ENCODE results near the gene PACSIN2. TPM values are rescaled to one million over a fixed set of nuclear protein-coding genes. Genes with fewer than 3 reads are reported as not detected.
"Not testable (repeated sequence)": the region's sequence is repeated elsewhere in the genome, so short reads cannot be mapped to it uniquely, and the experiment has no call there.

PACSIN2 gene
- total RNA-seq, 5 donors from 2014 or later (not counting 1 experiment from before 2014, with no cell fraction given): 25.9 to 49.0 (median 40.4) TPM

- H3K9me3 Mint-ChIP-seq: no peaks in the 10 kb centered on the region
- H3K4me3 ChIP-seq (ENCODE audit: control insufficient read depth in 1 of 2, extremely low read depth in 1 of 2, low read length in 1 of 2): no peak overlapping the region
- ATAC-seq (replicated peaks in 1 of 4): no peak
- H3K4me1 ChIP-seq (ENCODE audit: control insufficient read depth in 1 of 2, extremely low read depth in 1 of 2, insufficient read depth in 2 of 2, low read length in 2 of 2): peaks cover 2 to 13% of the 10 kb centered on the region in 2 experiments
- H3K27ac Mint-ChIP-seq: no peak overlapping the region
- H3K36me3 ChIP-seq (ENCODE audit: control insufficient read depth in 2 of 2, extremely low read depth in 1 of 2, insufficient read depth in 1 of 2, low read length in 1 of 2): no peaks in the 10 kb centered on the region
- 88% methylated on average over 4 of the region's 4 CpGs for WGBS (ENCODE audit: insufficient coverage)
- no peak overlapping the region for H3K4me3 Mint-ChIP-seq
- no peaks in the 10 kb centered on the region for H3K27me3 ChIP-seq (replicated peaks in 1 of 2; ENCODE audit: control insufficient read depth in 2 of 2, extremely low read depth in 1 of 2, insufficient read depth in 2 of 2, low read length in 1 of 2)
- ChIA-PET POLR2A (no interaction called here), CTCF (interaction anchor here in 1 of 2 donors (1.5 to 1.6 kb wide), 2 partner anchors 11 to 16 kb away, joined by 3 to 4 read pairs; no protein-coding TSS in a partner anchor)
- H3K9me3 ChIP-seq: no peaks in the 10 kb centered on the region
- H3K27me3 Mint-ChIP-seq: no peaks in the 10 kb centered on the region
- no peak for DNase-seq
- peaks cover 24 to 43% (median 41%) of the 10 kb centered on the region in 3 donors for H3K4me1 Mint-ChIP-seq
- H3K27ac ChIP-seq (ENCODE audit: low read length): no peak overlapping the region
- peaks cover 3% of the 10 kb centered on the region for H3K36me3 Mint-ChIP-seq
Observed at GRCh38 chr22:42918500-42918899, 96.4 kb downstream of the PACSIN2 start.

GRCh38 chr22:42917358-42917757 lies 97.6 kb downstream of the PACSIN2 start:
- ATAC-seq (replicated peaks in 1 of 4); H3K36me3 Mint-ChIP-seq; DNase-seq; H3K27me3 Mint-ChIP-seq; CTCF ChIA-PET; H3K36me3 ChIP-seq (ENCODE audit: control insufficient read depth in 2 of 2, extremely low read depth in 1 of 2, insufficient read depth in 1 of 2, low read length in 1 of 2); H3K4me3 ChIP-seq (ENCODE audit: control insufficient read depth in 1 of 2, extremely low read depth in 1 of 2, low read length in 1 of 2); H3K27me3 ChIP-seq (replicated peaks in 1 of 2; ENCODE audit: control insufficient read depth in 2 of 2, extremely low read depth in 1 of 2, insufficient read depth in 2 of 2, low read length in 1 of 2); H3K27ac ChIP-seq (ENCODE audit: low read length); H3K9me3 Mint-ChIP-seq; H3K4me1 ChIP-seq (ENCODE audit: control insufficient read depth in 1 of 2, extremely low read depth in 1 of 2, insufficient read depth in 2 of 2, low read length in 2 of 2); POLR2A ChIA-PET; H3K9me3 ChIP-seq; H3K27ac Mint-ChIP-seq; H3K4me3 Mint-ChIP-seq: not testable (repeated sequence)
- 95% methylated on average over 6 of the region's 6 CpGs for WGBS (ENCODE audit: insufficient coverage)
- H3K4me1 Mint-ChIP-seq: peaks cover 13 to 33% (median 31%) of the 10 kb centered on the region in 3 donors

GRCh38 chr22:42915980-42916765 lies 98.8 kb downstream of the PACSIN2 start:
- H3K9me3 Mint-ChIP-seq: no peaks in the 10 kb centered on the region
- POLR2A ChIA-PET: no interaction called here
- Histone ChIP-seq H3K27me3 (replicated peaks in 1 of 2; ENCODE audit: control insufficient read depth in 2 of 2, extremely low read depth in 1 of 2, insufficient read depth in 2 of 2, low read length in 1 of 2) (no peaks in the 10 kb centered on the region), H3K4me1 (ENCODE audit: control insufficient read depth in 1 of 2, extremely low read depth in 1 of 2, insufficient read depth in 2 of 2, low read length in 2 of 2) (peaks cover 2 to 6% of the 10 kb centered on the region in 2 experiments), H3K27ac (ENCODE audit: low read length) (no peak overlapping the region), H3K9me3 (no peaks in the 10 kb centered on the region), H3K36me3 (ENCODE audit: control insufficient read depth in 2 of 2, extremely low read depth in 1 of 2, insufficient read depth in 1 of 2, low read length in 1 of 2) (peaks cover 0 to 3% of the 10 kb centered on the region in 2 donors), H3K4me3 (ENCODE audit: control insufficient read depth in 1 of 2, extremely low read depth in 1 of 2, low read length in 1 of 2) (no peak overlapping the region)
- no peak for DNase-seq
- peaks cover 10 to 27% (median 25%) of the 10 kb centered on the region in 3 donors for H3K4me1 Mint-ChIP-seq
- H3K4me3 Mint-ChIP-seq: no peak overlapping the region
- ATAC-seq (replicated peaks in 1 of 4): no peak
- CTCF ChIA-PET: no interaction called here
- WGBS (ENCODE audit: insufficient coverage): 91% methylated on average over 12 of the region's 17 CpGs
- no peak overlapping the region for H3K27ac Mint-ChIP-seq
- H3K27me3 Mint-ChIP-seq: no peaks in the 10 kb centered on the region
- H3K36me3 Mint-ChIP-seq: peaks cover 3% of the 10 kb centered on the region

- Mint-ChIP-seq H3K4me1 (peaks cover 5 to 22% (median 20%) of the 10 kb centered on the region in 3 donors), H3K27me3 (no peaks in the 10 kb centered on the region), H3K27ac (no peak overlapping the region), H3K36me3 (no peaks in the 10 kb centered on the region), H3K4me3 (no peak overlapping the region), H3K9me3 (no peaks in the 10 kb centered on the region)
- DNase-seq: no peak
- ChIA-PET POLR2A (no interaction called here), CTCF (no interaction called here)
- ATAC-seq (replicated peaks in 1 of 4): no peak
- H3K9me3 ChIP-seq: no peaks in the 10 kb centered on the region
- no peaks in the 10 kb centered on the region for H3K27me3 ChIP-seq (replicated peaks in 1 of 2; ENCODE audit: control insufficient read depth in 2 of 2, extremely low read depth in 1 of 2, insufficient read depth in 2 of 2, low read length in 1 of 2)
- peaks cover 0 to 6% of the 10 kb centered on the region in 2 experiments for H3K4me1 ChIP-seq (ENCODE audit: control insufficient read depth in 1 of 2, extremely low read depth in 1 of 2, insufficient read depth in 2 of 2, low read length in 2 of 2)
- peaks cover 3 to 11% of the 10 kb centered on the region in 2 donors for H3K36me3 ChIP-seq (ENCODE audit: control insufficient read depth in 2 of 2, extremely low read depth in 1 of 2, insufficient read depth in 1 of 2, low read length in 1 of 2)
- H3K4me3 ChIP-seq (ENCODE audit: control insufficient read depth in 1 of 2, extremely low read depth in 1 of 2, low read length in 1 of 2): no peak overlapping the region
- no peak overlapping the region for H3K27ac ChIP-seq (ENCODE audit: low read length)
- 87% methylated on average over 6 of the region's 6 CpGs for WGBS (ENCODE audit: insufficient coverage)
Observed at GRCh38 chr22:42914511-42915076, 100.4 kb downstream of the PACSIN2 start.

- Mint-ChIP-seq H3K9me3 (no peaks in the 10 kb centered on the region), H3K36me3 (peaks cover 1% of the 10 kb centered on the region), H3K4me1 (peaks cover 5 to 18% (median 15%) of the 10 kb centered on the region in 3 donors), H3K27ac (no peak overlapping the region), H3K4me3 (no peak overlapping the region), H3K27me3 (no peaks in the 10 kb centered on the region)
- DNase-seq (no peak), ATAC-seq (replicated peaks in 1 of 4) (no peak)
- CTCF ChIA-PET: no interaction called here
- Histone ChIP-seq H3K27ac (ENCODE audit: low read length) (no peak overlapping the region), H3K4me1 (ENCODE audit: control insufficient read depth in 1 of 2, extremely low read depth in 1 of 2, insufficient read depth in 2 of 2, low read length in 2 of 2) (peaks cover 0 to 3% of the 10 kb centered on the region in 2 experiments), H3K9me3 (no peaks in the 10 kb centered on the region), H3K36me3 (ENCODE audit: control insufficient read depth in 2 of 2, extremely low read depth in 1 of 2, insufficient read depth in 1 of 2, low read length in 1 of 2) (peaks cover 3 to 17% of the 10 kb centered on the region in 2 donors), H3K4me3 (ENCODE audit: control insufficient read depth in 1 of 2, extremely low read depth in 1 of 2, low read length in 1 of 2) (no peak overlapping the region), H3K27me3 (replicated peaks in 1 of 2; ENCODE audit: control insufficient read depth in 2 of 2, extremely low read depth in 1 of 2, insufficient read depth in 2 of 2, low read length in 1 of 2) (no peaks in the 10 kb centered on the region)
- POLR2A ChIA-PET: interaction anchor here in 1 of 2 donors (0.7 kb wide), 1 partner anchor 268 kb away, joined by 12 read pairs; no protein-coding TSS in a partner anchor
- 97% methylated on average over 5 of the region's 8 CpGs for WGBS (ENCODE audit: insufficient coverage)
Observed at GRCh38 chr22:42913874-42914510, 101.0 kb downstream of the PACSIN2 start.

- H3K9me3 Mint-ChIP-seq: no peaks in the 10 kb centered on the region
- ATAC-seq (replicated peaks in 1 of 4) (no peak), DNase-seq (no peak)
- peaks cover 6 to 31% of the 10 kb centered on the region in 2 donors for H3K36me3 ChIP-seq (ENCODE audit: control insufficient read depth in 2 of 2, extremely low read depth in 1 of 2, insufficient read depth in 1 of 2, low read length in 1 of 2)
- H3K27me3 ChIP-seq (replicated peaks in 1 of 2; ENCODE audit: control insufficient read depth in 2 of 2, extremely low read depth in 1 of 2, insufficient read depth in 2 of 2, low read length in 1 of 2): no peaks in the 10 kb centered on the region
- H3K27me3 Mint-ChIP-seq: no peaks in the 10 kb centered on the region
- no peaks in the 10 kb centered on the region for H3K9me3 ChIP-seq
- no peak overlapping the region for H3K4me3 ChIP-seq (ENCODE audit: control insufficient read depth in 1 of 2, extremely low read depth in 1 of 2, low read length in 1 of 2)
- POLR2A ChIA-PET: no interaction called here
- H3K27ac Mint-ChIP-seq: no peak overlapping the region
- peaks cover 12% of the 10 kb centered on the region for H3K36me3 Mint-ChIP-seq
- WGBS (ENCODE audit: insufficient coverage): no CpG with 5 or more reads among the region's 6 CpGs
- CTCF ChIA-PET: no interaction called here
- peaks cover 4 to 13% (median 10%) of the 10 kb centered on the region in 3 donors for H3K4me1 Mint-ChIP-seq
- no peaks in the 10 kb centered on the region for H3K4me1 ChIP-seq (ENCODE audit: control insufficient read depth in 1 of 2, extremely low read depth in 1 of 2, insufficient read depth in 2 of 2, low read length in 2 of 2)
- no peak overlapping the region for H3K4me3 Mint-ChIP-seq
- H3K27ac ChIP-seq (ENCODE audit: low read length): no peak overlapping the region
Observed at GRCh38 chr22:42912059-42912458, 102.9 kb downstream of the PACSIN2 start.

Data from T-cell (primary cell).